LNCaP clone FGC (cell line): ENCODE measurements around the gene LY6G5B.

Experiments used
- DNase-seq: peaks from one replicate; pipeline ENCODE4 v3.0.0-alpha.2; 2011; ENCODE audit warnings: low read depth
- H3K4me3 ChIP-seq: 2 replicates; pipeline ENCODE4 v1.5.1; 2011; ENCODE audit warnings: mild to moderate bottlenecking, low read depth, low read length, control low read depth
- CTCF ChIP-seq: IDR thresholded peaks from 2 replicates; pipeline ENCODE4 v1.5.1; 2012; ENCODE audit warnings: mild to moderate bottlenecking; ENCODE audit not compliant: control insufficient read depth, insufficient read depth; ENCODE audit errors: extremely low read depth

LY6G5B gene

GRCh38 chr6:31633447-31633846 is 36.3 kb upstream of the LY6G5B start:
- DNase-seq = no peak
- H3K4me3 ChIP-seq = no peak overlapping the region
- TF ChIP-seq CTCF = no peak

GRCh38 chr6:31634131-31634530 is 35.6 kb upstream of the LY6G5B start:
- H3K4me3 ChIP-seq = no peak overlapping the region
- no peak for TF ChIP-seq CTCF
- no peak for DNase-seq

- TF ChIP-seq CTCF = no peak
- H3K4me3 ChIP-seq = no peak overlapping the region
- no peak for DNase-seq
Observed at GRCh38 chr6:31634969-31635575, 34.7 kb upstream of the LY6G5B start.

GRCh38 chr6:31636698-31637596 is 32.8 kb upstream of the LY6G5B start:
- DNase-seq = no peak
- no peak for TF ChIP-seq CTCF
- H3K4me3 ChIP-seq = no peak overlapping the region

GRCh38 chr6:31639043-31639442 is 30.7 kb upstream of the LY6G5B start:
- TF ChIP-seq CTCF = no peak
- no peak overlapping the region for H3K4me3 ChIP-seq
- DNase-seq = no peak

GRCh38 chr6:31639449-31639861 is 30.3 kb upstream of the LY6G5B start:
- TF ChIP-seq CTCF = no peak
- H3K4me3 ChIP-seq = no peak overlapping the region
- DNase-seq = no peak
